ENCODE data around the gene NAALADL1. TPM values are rescaled to one million over a fixed set of nuclear protein-coding genes. Genes with fewer than 3 reads are reported as not detected.

NAALADL1 gene
- total and polyA plus RNA-seq, 9 of the 15 experiments (the other 6 are each of a cell fraction or from before 2014, with no cell fraction given), result 0.06 to 0.72 (median 0.22) TPM; not detected in 4

GRCh38 chr11:65095974-65096806 is 37.8 kb upstream of the NAALADL1 start, which contains the start of gene VPS51 (continued):
- TF ChIP-seq MYC (IDR thresholded peaks at IDR 0.05; ENCODE audit: low read depth, low read length) (peak; percentile 88), MYC (CRISPR knock-in tag; IDR thresholded peaks at IDR 0.05; ENCODE audit: borderline replicate concordance, low read depth) (peak; percentile 72; the same call in 1 of the 2 replicates), NFE2 (IDR thresholded peaks at IDR 0.05; ENCODE audit: low read depth) (peak; percentile 52; the same call in 1 of the 2 replicates), ZNF347 (CRISPR knock-in tag; IDR thresholded peaks at IDR 0.05; ENCODE audit: low read depth) (no peak), BCLAF1 (IDR thresholded peaks at IDR 0.05; ENCODE audit: borderline replicate concordance in 1 of 2, control insufficient read depth in 1 of 2, low read depth in 2 of 2, low read length in 1 of 2) (peak in 1 of 2 experiments; percentile 98; a peak in 2 of 4 replicates), GATAD2A (IDR thresholded peaks at IDR 0.05) (0 out of 2 replicates have a peak, but pooled peaks have one; percentile 30), ZNF197 (CRISPR knock-in tag; IDR thresholded peaks at IDR 0.05; ENCODE audit: low read depth) (no peak), KDM2B (CRISPR knock-in tag; IDR thresholded peaks at IDR 0.05) (peak; percentile 50; the same call in 1 of the 2 replicates), ZBTB5 (IDR thresholded peaks at IDR 0.05) (no peak), FOXK2 (conservative IDR thresholded peaks at IDR 0.05 in 1 of 2, IDR thresholded peaks at IDR 0.05 in 1 of 2; ENCODE audit: low read depth in 2 of 2) (peak; percentile 84 to 87), RNF219 (CRISPR knock-in tag; IDR thresholded peaks at IDR 0.05) (no peak), ESRRA (IDR thresholded peaks at IDR 0.05; ENCODE audit: borderline replicate concordance, low read depth) (peak; percentile 79), ZNF431 (CRISPR knock-in tag; IDR thresholded peaks at IDR 0.05) (0 out of 2 replicates have a peak, but pooled peaks have one; percentile 33), ZNF41 (CRISPR knock-in tag; conservative IDR thresholded peaks at IDR 0.05) (no peak), MLLT1 (IDR thresholded peaks at IDR 0.05) (no peak; a peak in 1 of 4 replicates)

Measured in K562 (cell line).